Nephron (organoid): ENCODE measurements around the gene CASD1.

Experiments used
- H3K27ac Mint-ChIP-seq, 3 experiments: 2 replicates each; pipeline ENCODE4 v1.8.0; 2020; ENCODE audit warnings: mixed read lengths in 3 of 3, mild to moderate bottlenecking in 2 of 3, moderate library complexity in 1 of 3
- H3K27me3 Mint-ChIP-seq: 2 replicates; pipeline ENCODE4 v1.8.0; 2021; ENCODE audit warnings: low read depth, mild to moderate bottlenecking, moderate library complexity, mixed read lengths
- H3K36me3 Mint-ChIP-seq: 2 replicates; pipeline ENCODE4 v1.8.0; 2020; ENCODE audit warnings: low read depth, mixed read lengths
- H3K4me1 Mint-ChIP-seq: 2 replicates; pipeline ENCODE4 v1.8.0; 2020; ENCODE audit warnings: mixed read lengths
- H3K4me3 Mint-ChIP-seq, 3 experiments: 2 replicates each; pipeline ENCODE4 v1.8.0; 2020; ENCODE audit warnings: mild to moderate bottlenecking in 3 of 3, mixed read lengths in 3 of 3, moderate library complexity in 2 of 3
- H3K9me3 Mint-ChIP-seq: 2 replicates; pipeline ENCODE4 v1.8.0; 2020; ENCODE audit warnings: mixed read lengths
- TF ChIP-seq, protein P1 (sequence below), 3 experiments: fragments of 200-600 bp; sonication (generic); IDR thresholded peaks; one replicate each; pipeline ENCODE4 v1.5.0; 2021; ENCODE audit warnings: antibody characterized with exemption in 3 of 3; ENCODE audit not compliant: unreplicated experiment in 3 of 3

Gene CASD1

DNA sequence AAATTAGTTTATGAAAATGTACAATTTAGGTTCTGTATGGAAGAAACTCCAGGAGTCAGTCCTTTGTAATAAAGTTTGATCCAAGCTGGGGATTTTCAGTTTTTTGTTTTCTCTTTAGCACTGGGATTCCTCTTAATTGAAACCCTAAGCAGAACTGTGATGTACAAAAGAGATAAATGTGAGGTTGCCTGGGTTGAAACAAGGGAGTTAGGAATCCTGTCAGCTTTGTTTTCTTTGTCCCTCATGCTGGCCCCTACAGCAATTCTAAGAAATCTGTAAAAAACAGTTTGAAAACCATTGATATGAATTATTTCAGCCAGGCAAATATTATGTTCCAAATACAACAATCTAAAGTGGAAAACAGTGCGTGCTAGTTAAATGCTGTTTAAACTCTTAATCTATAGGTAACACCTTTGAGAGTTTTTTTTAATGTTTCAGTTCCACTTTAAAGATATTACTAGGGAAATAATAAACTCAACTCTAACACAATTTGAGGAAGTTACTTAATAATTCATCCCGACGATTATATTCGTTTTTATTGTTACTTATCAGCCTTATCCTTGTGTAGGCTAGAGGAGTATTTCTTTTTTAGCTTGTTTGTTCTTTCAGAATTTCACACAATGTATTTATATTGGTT, 81.0 kb downstream of the CASD1 start:
- H3K27me3 Mint-ChIP-seq = no peaks in the 10 kb centered on the region
- H3K4me1 Mint-ChIP-seq = no peaks in the 10 kb centered on the region
- H3K36me3 Mint-ChIP-seq = peaks cover 53% of the 10 kb centered on the region
- peak overlapping the region in 1 of 3 experiments; percentile 18 for H3K27ac Mint-ChIP-seq
- TF ChIP-seq, protein P1, sequence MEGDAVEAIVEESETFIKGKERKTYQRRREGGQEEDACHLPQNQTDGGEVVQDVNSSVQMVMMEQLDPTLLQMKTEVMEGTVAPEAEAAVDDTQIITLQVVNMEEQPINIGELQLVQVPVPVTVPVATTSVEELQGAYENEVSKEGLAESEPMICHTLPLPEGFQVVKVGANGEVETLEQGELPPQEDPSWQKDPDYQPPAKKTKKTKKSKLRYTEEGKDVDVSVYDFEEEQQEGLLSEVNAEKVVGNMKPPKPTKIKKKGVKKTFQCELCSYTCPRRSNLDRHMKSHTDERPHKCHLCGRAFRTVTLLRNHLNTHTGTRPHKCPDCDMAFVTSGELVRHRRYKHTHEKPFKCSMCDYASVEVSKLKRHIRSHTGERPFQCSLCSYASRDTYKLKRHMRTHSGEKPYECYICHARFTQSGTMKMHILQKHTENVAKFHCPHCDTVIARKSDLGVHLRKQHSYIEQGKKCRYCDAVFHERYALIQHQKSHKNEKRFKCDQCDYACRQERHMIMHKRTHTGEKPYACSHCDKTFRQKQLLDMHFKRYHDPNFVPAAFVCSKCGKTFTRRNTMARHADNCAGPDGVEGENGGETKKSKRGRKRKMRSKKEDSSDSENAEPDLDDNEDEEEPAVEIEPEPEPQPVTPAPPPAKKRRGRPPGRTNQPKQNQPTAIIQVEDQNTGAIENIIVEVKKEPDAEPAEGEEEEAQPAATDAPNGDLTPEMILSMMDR (IDR thresholded peaks at IDR 0.05; ENCODE audit: unreplicated experiment in 3 of 3) = no peak
- H3K9me3 Mint-ChIP-seq = peaks cover 3% of the 10 kb centered on the region
- no peak overlapping the region for H3K4me3 Mint-ChIP-seq

DNA sequence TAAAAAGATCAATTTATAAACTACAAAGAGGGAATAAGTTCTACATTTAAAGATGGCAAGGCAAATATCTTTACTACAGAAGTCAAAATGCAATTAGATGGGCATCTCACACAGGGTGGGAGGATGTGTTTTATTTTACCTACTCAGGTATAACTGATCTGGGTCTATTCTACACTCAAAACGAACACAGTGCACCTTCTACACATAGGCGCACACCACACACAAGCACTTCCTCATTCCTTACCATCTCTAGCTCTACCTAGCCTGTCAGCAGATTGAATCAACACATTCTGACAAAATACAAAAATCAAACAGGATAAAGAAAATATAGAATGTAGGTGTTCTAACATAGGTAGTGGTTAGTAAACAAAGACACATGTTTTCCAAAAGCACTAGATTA, 81.6 kb downstream of the CASD1 start:
- Mint-ChIP-seq H3K27me3 (no peaks in the 10 kb centered on the region), H3K4me1 (no peaks in the 10 kb centered on the region), H3K36me3 (peaks cover 53% of the 10 kb centered on the region), H3K9me3 (peaks cover 3% of the 10 kb centered on the region), H3K4me3 (no peak overlapping the region), H3K27ac (peak overlapping the region in 1 of 3 experiments; percentile 1)
- TF ChIP-seq, protein P1 (IDR thresholded peaks at IDR 0.05; ENCODE audit: unreplicated experiment in 3 of 3) = no peak

GRCh38 chr7:94594882-94595281, 85.3 kb downstream of the CASD1 start:
- Mint-ChIP-seq H3K9me3 (no peaks in the 10 kb centered on the region), H3K4me3 (no peak overlapping the region), H3K27me3 (no peaks in the 10 kb centered on the region), H3K4me1 (no peaks in the 10 kb centered on the region), H3K27ac (no peak overlapping the region), H3K36me3 (peaks cover 50% of the 10 kb centered on the region)
- TF ChIP-seq, protein P1 (IDR thresholded peaks at IDR 0.05; ENCODE audit: unreplicated experiment in 3 of 3) = no peak

DNA sequence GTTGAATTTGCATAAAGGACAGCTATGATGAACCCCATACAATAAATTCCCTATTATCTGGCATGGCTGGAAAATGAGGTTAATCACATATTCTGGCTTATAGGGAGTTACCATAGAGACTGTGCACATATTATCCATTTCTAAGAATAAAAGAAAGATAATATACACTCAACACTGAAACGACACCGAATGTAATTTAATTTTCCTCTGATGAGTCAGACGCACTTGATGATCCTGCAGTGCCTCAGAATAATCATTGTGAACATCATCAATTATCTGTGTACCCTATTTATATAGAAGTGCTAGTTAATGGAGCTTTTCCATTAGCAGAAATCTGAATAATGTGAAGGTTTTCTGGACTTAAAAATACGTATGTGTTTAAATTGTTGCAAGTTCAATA, 86.1 kb downstream of the CASD1 start:
- TF ChIP-seq, protein P1 (IDR thresholded peaks at IDR 0.05; ENCODE audit: unreplicated experiment in 3 of 3) = no peak
- no peak overlapping the region for H3K4me3 Mint-ChIP-seq
- H3K27me3 Mint-ChIP-seq = no peaks in the 10 kb centered on the region
- H3K27ac Mint-ChIP-seq = no peak overlapping the region
- H3K4me1 Mint-ChIP-seq = no peaks in the 10 kb centered on the region
- peaks cover 45% of the 10 kb centered on the region for H3K36me3 Mint-ChIP-seq
- no peaks in the 10 kb centered on the region for H3K9me3 Mint-ChIP-seq

DNA sequence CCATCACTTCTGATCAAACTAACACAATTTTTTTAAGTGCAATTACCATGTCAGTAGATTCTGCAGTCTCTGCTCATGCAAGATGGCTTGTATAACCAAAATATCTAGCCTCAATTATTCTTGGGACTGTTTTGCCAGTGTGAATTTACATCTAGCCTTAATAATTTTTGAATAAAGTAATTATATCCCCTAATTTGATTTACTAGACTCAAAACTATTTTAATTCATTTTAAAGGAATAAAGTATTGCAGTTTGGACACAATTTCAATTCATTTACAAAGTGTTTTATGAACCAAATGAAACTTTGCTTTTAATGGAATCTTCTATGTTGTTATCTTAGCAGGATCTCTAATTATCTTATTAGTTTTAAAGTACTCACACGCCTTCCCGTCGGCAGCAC, 90.7 kb downstream of the CASD1 start:
- no peak overlapping the region for H3K27ac Mint-ChIP-seq
- peaks cover 50% of the 10 kb centered on the region for H3K36me3 Mint-ChIP-seq
- TF ChIP-seq, protein P1 (IDR thresholded peaks at IDR 0.05; ENCODE audit: unreplicated experiment in 3 of 3) = no peak
- H3K27me3 Mint-ChIP-seq = no peaks in the 10 kb centered on the region
- no peak overlapping the region for H3K4me3 Mint-ChIP-seq
- H3K4me1 Mint-ChIP-seq = peaks cover 7% of the 10 kb centered on the region
- H3K9me3 Mint-ChIP-seq = no peaks in the 10 kb centered on the region

- peaks cover 7% of the 10 kb centered on the region for H3K4me1 Mint-ChIP-seq
- H3K27ac Mint-ChIP-seq = no peak overlapping the region
- H3K9me3 Mint-ChIP-seq = peaks cover 13% of the 10 kb centered on the region
- H3K36me3 Mint-ChIP-seq = peaks cover 60% of the 10 kb centered on the region
- TF ChIP-seq, protein P1 (IDR thresholded peaks at IDR 0.05; ENCODE audit: unreplicated experiment in 3 of 3) = no peak
- H3K4me3 Mint-ChIP-seq = no peak overlapping the region
- H3K27me3 Mint-ChIP-seq = no peaks in the 10 kb centered on the region
These were observed 92.6 kb downstream of the CASD1 start for GRCh38 chr7:94602181-94602580.
